Duodenal mucosa (tissue), 2 donors: ENCODE measurements around the gene SLC15A4.

ENCODE experiments used
- H3K27ac ChIP-seq: one replicate; pipeline ENCODE4 v1.7.0; 2013; ENCODE audit warnings: low read depth, low read length
- H3K27me3 ChIP-seq, 2 donors: one replicate each; pipeline ENCODE4 v1.7.0; 2013; ENCODE audit warnings: low read length in 2 of 2, control low read depth in 1 of 2; ENCODE audit not compliant: insufficient read depth in 2 of 2, control insufficient read depth in 1 of 2
- H3K36me3 ChIP-seq, 2 donors: one replicate each; pipeline ENCODE4 v1.7.0; 2013; ENCODE audit warnings: low read length in 2 of 2, control low read depth in 1 of 2; ENCODE audit not compliant: insufficient read depth in 2 of 2, control insufficient read depth in 1 of 2
- H3K4me1 ChIP-seq, 2 donors: one replicate each; pipeline ENCODE4 v1.7.0; 2013; ENCODE audit warnings: low read length in 2 of 2, control low read depth in 1 of 2; ENCODE audit not compliant: insufficient read depth in 2 of 2, control insufficient read depth in 1 of 2
- H3K4me3 ChIP-seq, 2 donors: one replicate each; pipeline ENCODE4 v1.7.0; 2013; ENCODE audit warnings: low read length in 2 of 2, low read depth in 1 of 2
- H3K9ac ChIP-seq, 2 donors: one replicate each; pipeline ENCODE4 v1.7.0; 2013; ENCODE audit warnings: low read length in 2 of 2, low read depth in 1 of 2
- H3K9me3 ChIP-seq, 2 donors: one replicate each; pipeline ENCODE4 v1.7.0; 2013; ENCODE audit warnings: low read length in 2 of 2, control low read depth in 1 of 2; ENCODE audit not compliant: control insufficient read depth in 1 of 2

The SLC15A4 gene

GRCh38 chr12:128755566-128755965, 68.2 kb downstream of the SLC15A4 start:
- Histone ChIP-seq H3K27me3 (peaks cover 0 to 6% of the 10 kb centered on the region in 2 donors), H3K27ac (no peak overlapping the region), H3K9ac (no peak overlapping the region), H3K9me3 (no peaks in the 10 kb centered on the region), H3K36me3 (no peaks in the 10 kb centered on the region), H3K4me1 (no peaks in the 10 kb centered on the region), H3K4me3 (no peak overlapping the region)

GRCh38 chr12:128754275-128754674, 69.5 kb downstream of the SLC15A4 start:
- Histone ChIP-seq H3K9me3 (no peaks in the 10 kb centered on the region), H3K4me1 (no peaks in the 10 kb centered on the region), H3K27me3 (peaks cover 0 to 2% of the 10 kb centered on the region in 2 donors), H3K36me3 (no peaks in the 10 kb centered on the region), H3K27ac (no peak overlapping the region), H3K4me3 (no peak overlapping the region), H3K9ac (no peak overlapping the region)

GRCh38 chr12:128753438-128753837, 70.3 kb downstream of the SLC15A4 start:
- no peak overlapping the region for H3K4me3 ChIP-seq

GRCh38 chr12:128752386-128752785, 71.4 kb downstream of the SLC15A4 start:
- H3K27ac ChIP-seq: no peak overlapping the region
- no peak overlapping the region for H3K4me3 ChIP-seq
- H3K36me3 ChIP-seq: no peaks in the 10 kb centered on the region
- no peaks in the 10 kb centered on the region for H3K27me3 ChIP-seq
- H3K9me3 ChIP-seq: no peaks in the 10 kb centered on the region
- no peaks in the 10 kb centered on the region for H3K4me1 ChIP-seq
- H3K9ac ChIP-seq: no peak overlapping the region

More at GRCh38 chr12:128753438-128753837, 70.3 kb downstream of the SLC15A4 start:
- Histone ChIP-seq H3K27me3 (peaks cover 0 to 2% of the 10 kb centered on the region in 2 donors), H3K4me1 (no peaks in the 10 kb centered on the region), H3K36me3 (no peaks in the 10 kb centered on the region), H3K9ac (no peak overlapping the region), H3K27ac (no peak overlapping the region), H3K9me3 (no peaks in the 10 kb centered on the region)

- no peaks in the 10 kb centered on the region for H3K36me3 ChIP-seq
- H3K27me3 ChIP-seq: no peaks in the 10 kb centered on the region
- H3K9ac ChIP-seq: no peak overlapping the region
- no peaks in the 10 kb centered on the region for H3K9me3 ChIP-seq
- H3K27ac ChIP-seq: no peak overlapping the region
- H3K4me1 ChIP-seq: no peaks in the 10 kb centered on the region
- no peak overlapping the region for H3K4me3 ChIP-seq
These were observed 76.3 kb downstream of the SLC15A4 start for GRCh38 chr12:128747441-128747840.

- H3K27ac ChIP-seq: no peak overlapping the region
- H3K9ac ChIP-seq: no peak overlapping the region
- no peaks in the 10 kb centered on the region for H3K27me3 ChIP-seq
These were observed 77.7 kb downstream of the SLC15A4 start for GRCh38 chr12:128745772-128746689.

GRCh38 chr12:128743916-128744315, 79.8 kb downstream of the SLC15A4 start:
- no peaks in the 10 kb centered on the region for H3K36me3 ChIP-seq
- H3K9me3 ChIP-seq: no peaks in the 10 kb centered on the region
- no peak overlapping the region for H3K27ac ChIP-seq
- H3K9ac ChIP-seq: no peak overlapping the region
- no peak overlapping the region for H3K4me3 ChIP-seq
- no peaks in the 10 kb centered on the region for H3K27me3 ChIP-seq
- H3K4me1 ChIP-seq: no peaks in the 10 kb centered on the region

More at GRCh38 chr12:128745772-128746689, 77.7 kb downstream of the SLC15A4 start:
- Histone ChIP-seq H3K36me3 (no peaks in the 10 kb centered on the region), H3K4me1 (no peaks in the 10 kb centered on the region), H3K4me3 (no peak overlapping the region), H3K9me3 (no peaks in the 10 kb centered on the region)
